Activated CD4-positive, alpha-beta T cell treated with anti-CD3 and anti-CD28 coated beads, Interleukin-2, amount 10 ng/mL, durations not matched to agents 7 days and 5 days (primary cell): ENCODE data around the gene PRKN. TPM values are rescaled to one million over a fixed set of nuclear protein-coding genes. Genes with fewer than 3 reads are reported as not detected.

Experiments
- CTCF ChIA-PET: fragments of 350-600 bp; sonication (Branson Sonifier 250); formaldehyde crosslinking; loops from one replicate; lab custom pipeline; 2021; ENCODE audit warnings: antibody characterized with exemption; lab: Charles Lee
- POLR2A ChIA-PET: fragments of 350-600 bp; sonication (Branson Sonifier 250); formaldehyde crosslinking; loops from one replicate; lab custom pipeline; 2021; ENCODE audit warnings: antibody characterized with exemption; lab: Charles Lee
- DNase-seq: peaks from one replicate; pipeline ENCODE4 v3.0.0-alpha.2; 2020
- H3K27ac Mint-ChIP-seq: one replicate; pipeline ENCODE4 v1.8.0; 2021; ENCODE audit warnings: mild to moderate bottlenecking, moderate library complexity, mixed read lengths
- H3K27me3 Mint-ChIP-seq: one replicate; pipeline ENCODE4 v1.8.0; 2021; ENCODE audit warnings: mixed read lengths
- H3K36me3 Mint-ChIP-seq: one replicate; pipeline ENCODE4 v1.8.0; 2021; ENCODE audit warnings: low read depth, mixed read lengths
- H3K4me1 Mint-ChIP-seq: one replicate; pipeline ENCODE4 v1.8.0; 2021; ENCODE audit warnings: mixed read lengths
- H3K4me3 Mint-ChIP-seq: one replicate; pipeline ENCODE4 v1.8.0; 2021; ENCODE audit warnings: mild to moderate bottlenecking, moderate library complexity, mixed read lengths
- H3K9me3 Mint-ChIP-seq: one replicate; pipeline ENCODE4 v1.8.0; 2021; ENCODE audit warnings: mixed read lengths
- total RNA-seq, 2 experiments: library from RNA; stranded (reverse); gene quantifications; one replicate each; pipeline ENCODE4 v1.2.3, GENCODE V29; 2021

The PRKN gene
- total RNA-seq, 2 experiments from 2014 or later = 0.77 to 0.94 TPM

DNA sequence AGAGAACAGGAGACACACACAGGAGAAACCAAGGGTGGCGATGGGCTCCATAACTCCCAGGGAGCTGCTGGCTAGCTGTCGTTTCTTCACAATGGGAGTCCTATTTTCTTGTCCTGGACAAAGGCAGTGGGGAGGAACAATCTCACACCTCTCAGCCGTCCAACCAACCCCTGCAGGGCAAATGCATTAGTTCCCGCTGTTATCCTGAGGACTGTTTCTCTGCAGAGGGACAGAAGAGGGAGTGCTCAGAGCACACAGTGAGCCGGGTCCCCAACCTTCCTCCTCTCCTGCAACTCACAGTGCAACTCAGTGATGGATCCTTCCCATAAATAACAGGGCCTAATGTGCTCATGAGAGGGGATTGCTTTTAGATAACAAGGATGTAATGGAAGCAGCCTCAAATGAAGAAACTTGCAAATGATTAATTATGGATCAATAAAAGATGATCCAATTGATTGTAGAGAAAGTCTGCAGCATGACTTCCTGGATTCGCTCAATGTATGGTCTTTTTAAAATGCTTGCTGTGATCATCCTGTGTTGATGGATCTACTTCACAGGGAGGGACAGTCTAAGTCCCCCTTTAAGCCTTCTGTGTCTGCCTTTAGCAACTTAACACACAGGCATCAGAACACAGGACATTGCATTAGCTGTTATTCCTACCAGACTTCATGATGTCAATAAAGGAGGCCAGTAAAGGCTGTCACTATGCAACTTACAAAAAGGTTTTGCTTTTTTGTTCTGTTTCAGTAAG is 1000.3 kb downstream of the PRKN start:
- Mint-ChIP-seq H3K36me3 (no peaks in the 10 kb centered on the region), H3K27ac (no peak overlapping the region), H3K4me3 (no peak overlapping the region), H3K9me3 (peaks cover 7% of the 10 kb centered on the region), H3K27me3 (no peaks in the 10 kb centered on the region), H3K4me1 (no peaks in the 10 kb centered on the region)
- POLR2A ChIA-PET = no interaction called here
- CTCF ChIA-PET = no interaction called here
- no peak for DNase-seq

DNA sequence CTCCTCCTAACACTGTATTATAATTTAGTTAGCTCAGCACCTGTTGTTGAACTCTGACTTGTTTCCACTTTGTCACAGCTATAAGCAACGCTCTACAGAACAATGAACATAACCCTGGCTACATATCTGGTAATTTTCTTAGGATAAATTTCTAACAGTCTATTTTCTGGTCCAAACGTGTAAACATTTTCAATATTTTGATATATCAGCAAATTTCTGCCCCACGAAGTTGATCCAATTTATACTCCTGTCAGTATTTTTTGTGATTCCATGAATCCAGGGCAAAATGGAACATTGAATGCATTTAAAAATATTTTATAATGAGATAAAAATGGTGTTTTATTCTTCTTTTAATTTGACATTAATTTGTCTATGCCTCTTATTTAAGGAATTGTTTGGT is 1005.2 kb downstream of the PRKN start:
- Mint-ChIP-seq H3K36me3 (no peaks in the 10 kb centered on the region), H3K9me3 (no peaks in the 10 kb centered on the region), H3K4me1 (no peaks in the 10 kb centered on the region), H3K27ac (no peak overlapping the region), H3K27me3 (no peaks in the 10 kb centered on the region), H3K4me3 (no peak overlapping the region)
- DNase-seq = no peak
- CTCF ChIA-PET = no interaction called here
- POLR2A ChIA-PET = no interaction called here

DNA sequence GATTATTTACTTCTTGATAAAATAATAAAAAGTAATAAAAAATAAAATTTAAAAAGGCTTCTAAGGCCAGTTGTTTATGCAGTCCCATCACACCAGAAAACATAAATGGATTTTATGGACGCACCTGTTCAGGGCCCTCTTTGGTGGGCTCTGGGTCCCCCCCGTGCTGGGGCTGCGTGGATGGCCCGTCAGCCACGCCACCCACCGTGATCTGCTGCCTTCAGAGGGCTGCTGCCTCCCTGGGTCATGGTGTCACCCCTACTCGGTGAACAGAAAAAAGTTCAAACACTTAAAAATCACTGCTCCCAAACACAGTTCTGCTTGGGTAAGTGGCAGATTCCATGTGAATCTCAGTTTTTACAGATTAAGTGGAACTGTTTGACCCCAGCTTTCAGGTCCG is 1006.1 kb downstream of the PRKN start:
- CTCF ChIA-PET = interaction anchor here (0.5 kb wide), 1 partner anchor 729 kb away, joined by 4 read pairs; no protein-coding TSS in a partner anchor
- no peaks in the 10 kb centered on the region for H3K9me3 Mint-ChIP-seq
- H3K4me1 Mint-ChIP-seq = no peaks in the 10 kb centered on the region
- H3K36me3 Mint-ChIP-seq = no peaks in the 10 kb centered on the region
- no peaks in the 10 kb centered on the region for H3K27me3 Mint-ChIP-seq
- H3K4me3 Mint-ChIP-seq = no peak overlapping the region
- no peak for DNase-seq
- H3K27ac Mint-ChIP-seq = no peak overlapping the region
- POLR2A ChIA-PET = no interaction called here

DNA sequence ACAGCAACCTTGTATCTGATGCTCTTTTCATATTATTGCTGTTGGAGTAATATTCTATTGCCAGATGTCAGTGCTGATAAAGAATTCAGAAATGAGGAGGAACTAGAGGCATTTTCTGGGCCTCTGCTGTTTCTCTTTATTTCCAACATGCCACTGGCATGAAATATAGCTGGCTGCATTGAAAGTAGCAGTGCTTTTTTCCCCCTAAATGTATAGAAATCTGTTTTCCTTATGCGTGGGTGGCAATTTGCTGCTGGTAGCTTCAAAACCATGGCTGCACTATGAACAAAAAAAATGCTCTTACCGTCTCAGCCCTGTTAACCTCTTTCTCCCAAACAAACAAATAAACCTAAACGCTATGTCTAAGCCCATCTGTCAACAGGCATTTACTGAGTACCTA is 1011.4 kb downstream of the PRKN start:
- Mint-ChIP-seq H3K9me3 (peaks cover 2% of the 10 kb centered on the region), H3K4me3 (no peak overlapping the region), H3K36me3 (no peaks in the 10 kb centered on the region), H3K27ac (no peak overlapping the region), H3K27me3 (no peaks in the 10 kb centered on the region), H3K4me1 (no peaks in the 10 kb centered on the region)
- no peak for DNase-seq
- ChIA-PET POLR2A (no interaction called here), CTCF (no interaction called here)

DNA sequence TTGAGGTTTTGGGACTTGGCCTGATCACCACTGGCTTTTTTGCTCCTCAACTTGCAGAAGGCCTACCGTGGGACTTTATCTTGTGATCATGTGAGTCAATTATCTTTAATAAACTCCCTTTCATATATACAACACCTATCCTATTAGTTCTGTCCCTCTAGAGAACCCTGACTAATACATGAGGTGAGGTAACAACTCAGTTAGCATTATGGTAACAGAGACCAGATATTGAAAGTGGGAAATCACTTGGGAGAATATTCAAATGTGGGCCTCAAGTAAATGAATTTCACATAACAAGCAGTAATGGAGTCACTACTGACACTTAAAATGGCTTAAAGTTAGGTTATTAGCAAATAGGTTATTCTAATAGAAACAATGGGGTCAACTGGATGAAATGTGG is 1015.6 kb downstream of the PRKN start:
- H3K9me3 Mint-ChIP-seq = peaks cover 2% of the 10 kb centered on the region
- H3K27ac Mint-ChIP-seq = no peak overlapping the region
- POLR2A ChIA-PET = no interaction called here
- H3K36me3 Mint-ChIP-seq = no peaks in the 10 kb centered on the region
- no peak for DNase-seq
- H3K4me3 Mint-ChIP-seq = no peak overlapping the region
- no peaks in the 10 kb centered on the region for H3K27me3 Mint-ChIP-seq
- CTCF ChIA-PET = no interaction called here
- no peaks in the 10 kb centered on the region for H3K4me1 Mint-ChIP-seq

DNA sequence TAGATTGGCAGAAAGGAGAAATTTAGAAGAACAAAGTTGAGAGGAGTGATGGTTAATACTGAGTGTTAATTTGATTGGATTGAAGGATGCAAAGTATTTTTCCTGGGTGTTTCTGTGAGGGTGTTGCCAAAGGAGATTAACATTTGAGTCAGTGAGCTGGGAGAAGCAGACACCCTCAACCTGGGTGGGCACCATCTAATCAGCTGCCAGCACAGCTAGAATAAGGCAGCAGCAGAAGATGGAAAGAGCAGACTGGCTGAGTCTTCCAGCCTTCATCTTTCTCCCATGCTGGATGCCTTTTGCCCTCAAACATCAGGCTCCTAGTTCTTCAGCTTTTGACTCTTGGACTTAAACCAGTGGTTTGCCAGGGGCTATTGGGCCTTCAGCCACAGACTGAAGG is 1016.1 kb downstream of the PRKN start:
- H3K4me1 Mint-ChIP-seq = no peaks in the 10 kb centered on the region
- ChIA-PET POLR2A (no interaction called here), CTCF (no interaction called here)
- H3K27ac Mint-ChIP-seq = no peak overlapping the region
- no peak overlapping the region for H3K4me3 Mint-ChIP-seq
- peaks cover 2% of the 10 kb centered on the region for H3K9me3 Mint-ChIP-seq
- no peaks in the 10 kb centered on the region for H3K36me3 Mint-ChIP-seq
- no peak for DNase-seq
- no peaks in the 10 kb centered on the region for H3K27me3 Mint-ChIP-seq

DNA sequence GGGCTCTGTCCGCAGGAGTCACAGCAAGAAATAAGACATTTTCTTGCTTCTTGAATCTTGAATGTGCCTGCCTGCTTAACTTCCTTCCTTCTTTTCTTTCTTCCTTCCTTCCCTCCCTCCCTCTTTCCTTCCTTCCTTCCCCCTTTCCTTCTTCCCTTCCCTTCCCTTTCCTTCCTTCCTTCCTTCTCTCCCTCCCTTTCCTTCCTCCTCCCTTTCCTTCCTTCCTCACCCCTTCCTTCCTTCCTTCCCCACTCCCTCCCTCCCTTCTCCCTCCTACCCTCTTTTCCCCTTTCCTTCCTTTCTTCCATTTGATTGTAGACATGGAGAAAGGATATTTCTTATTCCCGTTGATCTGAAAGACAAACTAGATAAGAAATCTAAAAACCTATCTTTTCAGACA is 1016.9 kb downstream of the PRKN start:
- Mint-ChIP-seq H3K36me3 (no peaks in the 10 kb centered on the region), H3K27me3 (no peaks in the 10 kb centered on the region), H3K9me3 (peaks cover 2% of the 10 kb centered on the region), H3K4me1 (no peaks in the 10 kb centered on the region), H3K27ac (no peak overlapping the region), H3K4me3 (no peak overlapping the region)
- no peak for DNase-seq
- ChIA-PET POLR2A (no interaction called here), CTCF (interaction anchor here (0.6 kb wide), 1 partner anchor 185 kb away, joined by 3 read pairs; no protein-coding TSS in a partner anchor)

DNA sequence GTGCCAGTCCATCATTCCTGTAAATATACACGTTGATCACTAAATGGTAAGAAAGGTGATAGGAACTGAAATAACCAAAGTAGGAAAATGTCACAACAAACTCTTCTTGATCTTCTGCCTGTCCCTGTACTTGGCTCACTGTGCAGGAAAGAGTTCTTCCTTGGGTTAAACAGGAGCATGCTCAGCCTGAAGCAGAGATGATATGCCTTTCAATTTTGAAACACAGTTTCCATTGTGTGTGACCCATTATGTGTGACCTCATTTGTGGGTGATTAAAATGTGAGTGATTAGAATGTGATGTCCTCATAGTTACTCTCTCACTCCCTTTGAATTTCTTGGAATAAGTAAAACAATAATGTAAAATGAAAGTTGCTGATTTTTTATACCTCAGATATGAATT is 1026.5 kb downstream of the PRKN start:
- H3K36me3 Mint-ChIP-seq = no peaks in the 10 kb centered on the region
- H3K4me1 Mint-ChIP-seq = no peaks in the 10 kb centered on the region
- H3K9me3 Mint-ChIP-seq = no peaks in the 10 kb centered on the region
- no peak overlapping the region for H3K4me3 Mint-ChIP-seq
- CTCF ChIA-PET = no interaction called here
- H3K27me3 Mint-ChIP-seq = no peaks in the 10 kb centered on the region
- no peak overlapping the region for H3K27ac Mint-ChIP-seq
- DNase-seq = no peak
- POLR2A ChIA-PET = no interaction called here

DNA sequence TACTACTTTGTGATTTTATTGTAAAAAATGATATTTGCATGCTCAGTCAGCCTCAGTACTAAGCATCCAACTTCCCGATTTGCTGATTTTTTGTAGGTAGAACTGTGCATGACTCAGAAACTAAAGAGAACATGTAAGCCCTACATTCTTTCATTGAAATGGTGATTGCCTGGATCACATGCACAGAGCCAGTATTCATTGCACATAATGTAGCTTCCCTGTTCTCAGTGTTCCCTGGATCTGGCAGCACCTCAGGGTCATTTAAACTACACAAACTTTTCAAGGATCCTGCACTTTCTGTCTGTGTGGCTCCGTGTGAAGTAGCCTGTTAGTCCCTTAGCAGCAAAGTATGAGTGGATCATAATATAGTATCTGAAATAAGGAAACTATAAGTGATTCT is 1030.8 kb downstream of the PRKN start:
- Mint-ChIP-seq H3K9me3 (no peaks in the 10 kb centered on the region), H3K4me3 (no peak overlapping the region), H3K27me3 (no peaks in the 10 kb centered on the region), H3K4me1 (no peaks in the 10 kb centered on the region), H3K27ac (no peak overlapping the region), H3K36me3 (no peaks in the 10 kb centered on the region)
- no peak for DNase-seq
- CTCF ChIA-PET = no interaction called here
- POLR2A ChIA-PET = no interaction called here

DNA sequence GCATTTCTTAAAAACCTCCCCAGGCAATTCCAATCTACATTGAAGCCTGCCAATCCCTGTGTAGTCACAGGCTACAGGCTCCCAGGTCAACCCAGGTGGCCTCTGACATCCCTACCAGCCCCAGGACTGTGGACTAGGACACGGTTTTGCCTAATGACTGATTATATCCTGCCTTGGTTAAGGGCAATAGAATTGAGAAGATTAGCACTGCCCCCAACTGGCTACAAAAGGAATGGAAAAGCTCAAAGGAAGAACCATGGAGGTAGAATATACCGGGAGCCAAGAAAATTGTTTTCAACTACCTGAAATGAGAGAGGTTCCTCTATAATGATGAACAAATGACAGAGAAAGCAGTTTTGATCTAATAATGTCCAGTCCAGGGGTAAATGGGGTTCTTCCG is 1032.6 kb downstream of the PRKN start:
- Mint-ChIP-seq H3K4me1 (no peaks in the 10 kb centered on the region), H3K36me3 (no peaks in the 10 kb centered on the region), H3K9me3 (no peaks in the 10 kb centered on the region), H3K27me3 (no peaks in the 10 kb centered on the region), H3K4me3 (no peak overlapping the region), H3K27ac (no peak overlapping the region)
- ChIA-PET POLR2A (no interaction called here), CTCF (no interaction called here)
- DNase-seq = no peak

DNA sequence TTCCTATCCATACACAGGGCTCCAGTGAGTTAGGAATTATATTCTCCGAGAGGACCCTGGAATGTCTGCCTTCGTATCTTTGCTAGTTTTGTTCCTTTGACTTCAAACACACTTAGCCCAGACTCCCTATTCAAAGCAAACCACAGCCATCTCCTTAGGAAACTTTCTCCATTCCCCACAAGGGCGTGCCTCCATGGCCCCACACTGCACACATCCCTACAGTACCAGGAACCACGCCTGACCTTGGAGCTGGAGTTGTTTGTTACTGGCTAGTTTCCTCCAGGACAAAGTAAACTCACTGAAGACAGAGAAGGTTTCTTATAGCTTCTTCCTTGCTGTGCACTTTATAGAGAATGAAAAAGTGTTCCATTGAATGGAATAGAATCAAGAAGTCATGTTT is 1040.9 kb downstream of the PRKN start:
- no peaks in the 10 kb centered on the region for H3K9me3 Mint-ChIP-seq
- H3K4me1 Mint-ChIP-seq = no peaks in the 10 kb centered on the region
- no peak overlapping the region for H3K27ac Mint-ChIP-seq
- no peaks in the 10 kb centered on the region for H3K36me3 Mint-ChIP-seq
- H3K27me3 Mint-ChIP-seq = no peaks in the 10 kb centered on the region
- ChIA-PET CTCF (interaction anchor here (0.6 kb wide), 1 partner anchor 82 kb away, joined by 3 read pairs; no protein-coding TSS in a partner anchor), POLR2A (no interaction called here)
- no peak overlapping the region for H3K4me3 Mint-ChIP-seq
- no peak for DNase-seq

DNA sequence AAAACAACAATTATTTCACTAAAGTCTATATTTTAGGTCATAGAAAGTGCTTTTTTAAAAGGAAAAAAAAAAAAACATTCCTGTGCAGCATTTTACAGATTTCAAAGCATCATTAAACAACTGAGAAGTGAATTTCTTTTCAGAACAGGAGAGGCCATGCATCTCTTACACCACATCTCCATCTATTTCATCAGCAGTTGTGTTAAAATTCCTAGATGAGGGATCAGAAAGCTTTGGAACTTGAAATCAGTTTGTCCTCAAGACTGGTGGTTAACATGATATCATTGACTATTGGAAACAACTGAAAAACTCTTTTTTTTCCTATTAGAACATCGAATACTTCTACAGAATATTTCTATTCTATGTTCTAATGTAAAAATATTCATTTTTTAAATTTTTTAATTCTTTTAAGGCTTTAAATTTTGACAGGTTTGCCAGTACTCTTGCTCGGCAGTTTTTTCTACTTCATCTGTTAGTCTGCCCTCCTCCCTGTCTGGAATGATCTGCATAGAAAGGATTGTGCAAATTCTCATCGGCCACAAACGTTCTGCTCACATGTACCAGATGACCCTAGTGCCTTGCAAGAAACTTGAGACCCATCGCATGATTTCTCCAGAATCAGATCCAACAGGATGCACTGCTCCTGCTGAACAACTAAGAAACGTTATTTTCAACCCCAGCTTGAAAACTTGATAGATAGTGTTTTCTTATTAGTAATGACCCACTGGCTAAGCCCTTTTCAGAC is 1042.7 kb downstream of the PRKN start:
- ChIA-PET CTCF (no interaction called here), POLR2A (no interaction called here)
- Mint-ChIP-seq H3K4me1 (no peaks in the 10 kb centered on the region), H3K4me3 (no peak overlapping the region), H3K27me3 (no peaks in the 10 kb centered on the region), H3K27ac (no peak overlapping the region), H3K9me3 (no peaks in the 10 kb centered on the region), H3K36me3 (no peaks in the 10 kb centered on the region)
- DNase-seq = no peak

DNA sequence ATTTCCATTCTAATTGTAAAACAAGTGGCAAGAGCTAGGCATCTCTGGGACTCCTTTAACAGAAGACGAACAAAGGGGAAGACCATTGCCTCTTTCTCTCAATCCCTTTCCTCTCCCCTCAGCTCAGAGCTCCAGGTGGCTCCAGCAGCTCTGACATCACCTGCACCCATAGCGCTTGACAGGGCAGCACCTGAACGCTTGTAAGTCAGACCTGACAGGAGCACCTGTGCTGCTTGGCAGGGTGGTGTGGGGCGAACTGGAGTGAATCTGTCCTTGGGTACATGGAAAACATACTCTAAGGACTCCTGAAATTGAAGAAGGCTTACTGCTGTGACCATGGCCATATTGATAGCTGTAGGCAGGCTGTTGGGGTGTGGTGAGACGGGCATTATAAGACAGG is 1044.2 kb downstream of the PRKN start:
- Mint-ChIP-seq H3K9me3 (no peaks in the 10 kb centered on the region), H3K4me3 (no peak overlapping the region), H3K36me3 (no peaks in the 10 kb centered on the region), H3K27me3 (no peaks in the 10 kb centered on the region), H3K27ac (no peak overlapping the region), H3K4me1 (no peaks in the 10 kb centered on the region)
- CTCF ChIA-PET = no interaction called here
- no peak for DNase-seq
- POLR2A ChIA-PET = no interaction called here
